Tibial nerve (tissue), 4 donors: Measurements from ENCODE around the gene CDCA3. TPM values are rescaled to one million over a fixed set of nuclear protein-coding genes. Genes with fewer than 3 reads are reported as not detected.

Source experiments
- DNase-seq, 2 donors: peaks; one replicate each; pipeline ENCODE4 v3.0.0-alpha.2; 2019; ENCODE audit warnings: low spot score in 2 of 2
- H3K27ac ChIP-seq, 4 donors: fragments of 200-600 bp; sonication (generic) in 3 of 4; one replicate each; pipeline ENCODE4 v1.5.1; 2017 to 2019; ENCODE audit warnings: mild to moderate bottlenecking in 1 of 4
- H3K27me3 ChIP-seq, 2 donors: fragments of 200-600 bp; sonication (generic) in 1 of 2; one replicate each; pipeline versions ENCODE4 v1.5.1 to v1.6.0; 2017 to 2019
- H3K36me3 ChIP-seq, 3 donors: fragments of 200-600 bp; sonication (generic); one replicate each; pipeline ENCODE4 v1.5.1; 2018 to 2019
- H3K4me1 ChIP-seq, 4 donors: fragments of 200-600 bp; sonication (generic) in 3 of 4; one replicate each; pipeline ENCODE4 v1.5.1; 2017 to 2019
- H3K4me3 ChIP-seq, 4 donors: fragments of 200-600 bp; sonication (generic) in 3 of 4; one replicate each; pipeline ENCODE4 v1.5.1; 2017 to 2019; ENCODE audit warnings: mild to moderate bottlenecking in 1 of 4, moderate library complexity in 1 of 4
- H3K9me3 ChIP-seq, 4 donors: fragments of 200-600 bp; sonication (generic) in 3 of 4; one replicate each; pipeline ENCODE4 v1.5.1; 2017 to 2019
- CTCF ChIP-seq, 5 experiments: fragments of 200-600 bp in 3 of 5; fragments of 450-650 bp in 2 of 5; sonication (generic) in 3 of 5; IDR thresholded peaks; one replicate each; pipeline ENCODE4 v1.5.1; 2016 to 2019; ENCODE audit warnings: antibody characterized with exemption in 5 of 5, mild to moderate bottlenecking in 3 of 5, moderate library complexity in 2 of 5
- EP300 ChIP-seq, 2 donors: sonication (generic); formaldehyde crosslinking; IDR thresholded peaks; one replicate each; pipeline ENCODE4 v1.6.1; 2017; ENCODE audit warnings: antibody characterized with exemption in 2 of 2, mild to moderate bottlenecking in 1 of 2
- POLR2A ChIP-seq, 2 donors: fragments of 450-650 bp; IDR thresholded peaks; one replicate each; pipeline ENCODE4 v1.6.1; 2017; ENCODE audit warnings: antibody characterized with exemption in 2 of 2, mild to moderate bottlenecking in 2 of 2, moderate library complexity in 2 of 2
- WGBS, 2 donors: methylation state at CpG; one replicate each; pipeline ENCODE4 v1.1.5; 2018; 5-methylcytosine and 5-hydroxymethylcytosine counted together
- total RNA-seq, 4 donors: library from RNA; depleted of rRNA; stranded (reverse); fragments of >200 nt; gene quantifications; one replicate each; pipeline ENCODE4 v1.1.0, GENCODE V29; 2016

The CDCA3 gene
- total RNA-seq, 4 donors from 2014 or later = 0.21 to 19.4 (median 3.6) TPM

GRCh38 chr12:6838854-6839253 lies 12.2 kb downstream of the CDCA3 start:
- WGBS, 2 donors = 91 to 93% methylated on average over 15 to 16 of the region's 16 CpGs
- no peak for DNase-seq
- Histone ChIP-seq H3K36me3 (peaks cover 0 to 87% (median 0%) of the 10 kb centered on the region in 3 donors), H3K4me3 (no peak overlapping the region), H3K9me3 (no peaks in the 10 kb centered on the region), H3K4me1 (no peaks in the 10 kb centered on the region), H3K27ac (no peak overlapping the region), H3K27me3 (no peaks in the 10 kb centered on the region)
- TF ChIP-seq CTCF (IDR thresholded peaks at IDR 0.05) (no peak), EP300 (IDR thresholded peaks at IDR 0.05) (no peak), POLR2A (IDR thresholded peaks at IDR 0.05) (no peak)

- H3K4me1 ChIP-seq = no peaks in the 10 kb centered on the region
- no peak overlapping the region for H3K4me3 ChIP-seq
- H3K36me3 ChIP-seq = peaks cover 0 to 87% (median 0%) of the 10 kb centered on the region in 3 donors
- 85 to 88% methylated on average over 20 to 26 of the region's 26 CpGs for WGBS, 2 donors
- no peak overlapping the region for H3K27ac ChIP-seq
- TF ChIP-seq CTCF (IDR thresholded peaks at IDR 0.05) = no peak
- no peak for TF ChIP-seq POLR2A (IDR thresholded peaks at IDR 0.05)
- TF ChIP-seq EP300 (IDR thresholded peaks at IDR 0.05) = no peak
- no peaks in the 10 kb centered on the region for H3K9me3 ChIP-seq
- no peak for DNase-seq
- H3K27me3 ChIP-seq = no peaks in the 10 kb centered on the region
Observed at GRCh38 chr12:6837370-6838060, 13.6 kb downstream of the CDCA3 start.

- 84 to 91% methylated on average over 7 to 9 of the region's 16 CpGs for WGBS, 2 donors
- no peak overlapping the region for H3K27ac ChIP-seq
- H3K36me3 ChIP-seq = peaks cover 0 to 87% (median 0%) of the 10 kb centered on the region in 3 donors
- TF ChIP-seq EP300 (IDR thresholded peaks at IDR 0.05) (no peak), CTCF (IDR thresholded peaks at IDR 0.05) (no peak), POLR2A (IDR thresholded peaks at IDR 0.05) (no peak)
- no peaks in the 10 kb centered on the region for H3K27me3 ChIP-seq
- H3K4me3 ChIP-seq = no peak overlapping the region
- DNase-seq = no peak
- no peaks in the 10 kb centered on the region for H3K9me3 ChIP-seq
- no peaks in the 10 kb centered on the region for H3K4me1 ChIP-seq
Observed at GRCh38 chr12:6836851-6837250, 14.2 kb downstream of the CDCA3 start.

GRCh38 chr12:6834873-6835272 lies 16.2 kb downstream of the CDCA3 start:
- H3K27ac ChIP-seq = no peak overlapping the region
- H3K27me3 ChIP-seq = no peaks in the 10 kb centered on the region
- DNase-seq = no peak
- 79 to 83% methylated on average over 5 of the region's 5 CpGs for WGBS, 2 donors
- no peaks in the 10 kb centered on the region for H3K9me3 ChIP-seq
- H3K4me1 ChIP-seq = peaks cover 0 to 1% (median under 1%) of the 10 kb centered on the region in 4 donors
- TF ChIP-seq EP300 (IDR thresholded peaks at IDR 0.05) = no peak
- no peak for TF ChIP-seq POLR2A (IDR thresholded peaks at IDR 0.05)
- no peak for TF ChIP-seq CTCF (IDR thresholded peaks at IDR 0.05)
- H3K36me3 ChIP-seq = peaks cover 0 to 87% (median 0%) of the 10 kb centered on the region in 3 donors
- H3K4me3 ChIP-seq = no peak overlapping the region

GRCh38 chr12:6834254-6834653 lies 16.8 kb downstream of the CDCA3 start:
- Histone ChIP-seq H3K4me3 (no peak overlapping the region), H3K27me3 (no peaks in the 10 kb centered on the region), H3K9me3 (no peaks in the 10 kb centered on the region), H3K36me3 (peaks cover 0 to 81% (median 0%) of the 10 kb centered on the region in 3 donors), H3K4me1 (peaks cover 0 to 8% (median 3%) of the 10 kb centered on the region in 4 donors), H3K27ac (no peak overlapping the region)
- 85 to 94% methylated on average over 1 of the region's 1 CpG for WGBS, 2 donors
- DNase-seq = no peak
- TF ChIP-seq EP300 (IDR thresholded peaks at IDR 0.05) (no peak), POLR2A (IDR thresholded peaks at IDR 0.05) (no peak), CTCF (IDR thresholded peaks at IDR 0.05) (no peak)
